Kidney (tissue), 22 donors: ENCODE measurements around the gene CST6. TPM values are rescaled to one million over a fixed set of nuclear protein-coding genes. Genes with fewer than 3 reads are reported as not detected.

Experiments used
- DNase-seq, 5 donors: peaks; one replicate each; pipeline ENCODE4 v3.0.0-alpha.2; 2013 to 2020
- FAIRE-seq: peaks from 2 replicates; lab custom pipeline; 2012; peaks lifted over from hg19 to GRCh38; lab: Jason Lieb, UNC
- H3K27ac ChIP-seq, 2 donors: one replicate each; pipeline ENCODE4 v1.7.0; 2013; ENCODE audit warnings: low read depth in 2 of 2, low read length in 2 of 2, inconsistent platforms in 1 of 2
- H3K27me3 ChIP-seq: one replicate; pipeline ENCODE4 v1.7.1; 2013; ENCODE audit warnings: low read length, inconsistent platforms; ENCODE audit not compliant: control insufficient read depth, insufficient read depth
- H3K36me3 ChIP-seq, 3 donors: one replicate each; pipeline versions ENCODE4 v1.7.0 to v1.7.1; 2013; ENCODE audit warnings: low read length in 3 of 3, control low read depth in 1 of 3, inconsistent platforms in 1 of 3; ENCODE audit not compliant: insufficient read depth in 3 of 3, control insufficient read depth in 2 of 3
- H3K4me1 ChIP-seq, 3 donors: one replicate each; pipeline versions ENCODE4 v1.7.0 to v1.7.1; 2013; ENCODE audit warnings: low read length in 3 of 3, inconsistent platforms in 1 of 3, low read depth in 1 of 3; ENCODE audit not compliant: control insufficient read depth in 2 of 3, insufficient read depth in 2 of 3
- H3K4me3 ChIP-seq, 3 donors: one replicate each; pipeline versions ENCODE4 v1.7.0 to v1.8.1; 2013; ENCODE audit warnings: low read length in 3 of 3, control low read depth in 1 of 3, inconsistent platforms in 1 of 3
- H3K9ac ChIP-seq, 3 donors: one replicate each; pipeline versions ENCODE4 v1.7.0 to v1.7.1; 2013; ENCODE audit warnings: low read length in 3 of 3, control low read depth in 1 of 3, inconsistent platforms in 1 of 3
- H3K9me3 ChIP-seq, 3 donors: one replicate each; pipeline versions ENCODE4 v1.7.0 to v1.7.1; 2013; ENCODE audit warnings: low read length in 3 of 3, control low read depth in 1 of 3, inconsistent platforms in 1 of 3; ENCODE audit not compliant: control insufficient read depth in 2 of 3, insufficient read depth in 1 of 3
- intact Hi-C: fragments of 100-400 bp; cut with DNase I; formaldehyde crosslinking; loops from one replicate; pipeline ENCODE4 v1.11.1; 2022
- long read RNA-seq, 10 donors: library from polyadenylated mRNA in 1 of 10; unstranded in 1 of 10; transcript quantifications; one replicate each; pipeline ENCODE4 v2.0.0 and lab custom pipeline, GENCODE V29; 2021 to 2026
- polyA plus RNA-seq: library from polyadenylated mRNA; stranded (reverse); fragments of 350-450 nt; fragmentation: Illumina TruSeq; extraction: RNeasy Lipid Tissue Mini Kit (QIAGEN cat#74804); gene quantifications from one replicate; pipeline ENCODE4 v1.2.3, GENCODE V29; 2014; ENCODE audit warnings: low read depth, low replicate concordance; ENCODE audit not compliant: insufficient read depth
- total RNA-seq: library from RNA; stranded (reverse); fragmentation: NEBNext Ultra II Directional; extraction: Animal tissue kit (Norgen Biotek cat#: 25700); gene quantifications from one replicate; pipeline ENCODE4 v1.2.1, GENCODE V29; 2021
- TF ChIP-seq, protein P1 (sequence below): IDR thresholded peaks from 3 replicates; pipeline ENCODE4 v1.5.1; 2012; ENCODE audit warnings: mild to moderate bottlenecking, moderate library complexity, borderline replicate concordance; ENCODE audit not compliant: insufficient read depth; ENCODE audit errors: extremely low read depth
- donor health status: control.
- donor health status: control.
- donor health status: control.
- donor health status: control.
- donor health status: control.
- donor health status: DM: yes; HTN: yes; CAD: no.
- donor health status: Normal renal cell carcinoma (clear cell type).

Gene CST6, protein sequence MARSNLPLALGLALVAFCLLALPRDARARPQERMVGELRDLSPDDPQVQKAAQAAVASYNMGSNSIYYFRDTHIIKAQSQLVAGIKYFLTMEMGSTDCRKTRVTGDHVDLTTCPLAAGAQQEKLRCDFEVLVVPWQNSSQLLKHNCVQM
- total RNA-seq, result 5.9 TPM
- 1.2 TPM for polyA plus RNA-seq
- long read RNA-seq, donor 1, result 0 reads
- long read RNA-seq, donor 2, result 0 reads
- long read RNA-seq, donor 3, result 0 reads
- long read RNA-seq, donor 4, result 0 reads
- long read RNA-seq, donor 5, result 0 reads
- long read RNA-seq, donor 6, result 0 reads
- long read RNA-seq, donor 7, partial matches to known transcripts, result 0 of 1 reads
- long read RNA-seq, donor 7, other reads (novel, unspliced or antisense), result 0 of 1 reads
- long read RNA-seq, donor 8, result 0 reads
- long read RNA-seq, donor 9, partial matches to known transcripts, result 0 of 1 reads
- long read RNA-seq, donor 9, other reads (novel, unspliced or antisense), result 0 of 1 reads
- long read RNA-seq, donor 10, result 0 reads

DNA sequence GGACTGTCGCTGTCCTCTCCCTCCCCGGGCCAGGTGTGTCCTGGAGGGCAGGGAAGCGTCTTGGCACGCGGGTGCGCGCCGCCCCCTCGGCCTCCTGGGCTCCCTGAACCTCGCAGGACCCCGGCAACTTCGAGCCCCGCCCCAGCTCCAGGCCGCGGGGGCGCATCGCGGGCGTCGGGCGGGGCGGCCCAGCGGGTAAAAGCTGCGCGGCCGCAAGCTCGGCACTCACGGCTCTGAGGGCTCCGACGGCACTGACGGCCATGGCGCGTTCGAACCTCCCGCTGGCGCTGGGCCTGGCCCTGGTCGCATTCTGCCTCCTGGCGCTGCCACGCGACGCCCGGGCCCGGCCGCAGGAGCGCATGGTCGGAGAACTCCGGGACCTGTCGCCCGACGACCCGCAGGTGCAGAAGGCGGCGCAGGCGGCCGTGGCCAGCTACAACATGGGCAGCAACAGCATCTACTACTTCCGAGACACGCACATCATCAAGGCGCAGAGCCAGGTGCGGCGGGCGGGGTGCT is at the start of gene CST6:
Gene CST6 (plus strand): TSS at position 224 of the 519 bp plus-strand sequence. CDS start 37 bp downstream, at position 261.
- FAIRE-seq (no peak), DNase-seq (peak in 1 of 5 donors; percentile 76)
- H3K4me1 ChIP-seq, result peaks cover 0 to 3% (median 0%) of the 10 kb centered on the region in 3 donors
- no peaks in the 10 kb centered on the region for H3K36me3 ChIP-seq
- H3K27me3 ChIP-seq, result peaks cover 9% of the 10 kb centered on the region
- no peak within 1 kb of the TSS for H3K9ac ChIP-seq
- H3K27ac ChIP-seq, result no peak within 1 kb of the TSS
- H3K4me3 ChIP-seq, result no peak within 1 kb of the TSS
- no peaks in the 10 kb centered on the region for H3K9me3 ChIP-seq
- intact Hi-C loops, result no loop called here
- TF ChIP-seq, protein P1, sequence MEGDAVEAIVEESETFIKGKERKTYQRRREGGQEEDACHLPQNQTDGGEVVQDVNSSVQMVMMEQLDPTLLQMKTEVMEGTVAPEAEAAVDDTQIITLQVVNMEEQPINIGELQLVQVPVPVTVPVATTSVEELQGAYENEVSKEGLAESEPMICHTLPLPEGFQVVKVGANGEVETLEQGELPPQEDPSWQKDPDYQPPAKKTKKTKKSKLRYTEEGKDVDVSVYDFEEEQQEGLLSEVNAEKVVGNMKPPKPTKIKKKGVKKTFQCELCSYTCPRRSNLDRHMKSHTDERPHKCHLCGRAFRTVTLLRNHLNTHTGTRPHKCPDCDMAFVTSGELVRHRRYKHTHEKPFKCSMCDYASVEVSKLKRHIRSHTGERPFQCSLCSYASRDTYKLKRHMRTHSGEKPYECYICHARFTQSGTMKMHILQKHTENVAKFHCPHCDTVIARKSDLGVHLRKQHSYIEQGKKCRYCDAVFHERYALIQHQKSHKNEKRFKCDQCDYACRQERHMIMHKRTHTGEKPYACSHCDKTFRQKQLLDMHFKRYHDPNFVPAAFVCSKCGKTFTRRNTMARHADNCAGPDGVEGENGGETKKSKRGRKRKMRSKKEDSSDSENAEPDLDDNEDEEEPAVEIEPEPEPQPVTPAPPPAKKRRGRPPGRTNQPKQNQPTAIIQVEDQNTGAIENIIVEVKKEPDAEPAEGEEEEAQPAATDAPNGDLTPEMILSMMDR, result no peak

DNA sequence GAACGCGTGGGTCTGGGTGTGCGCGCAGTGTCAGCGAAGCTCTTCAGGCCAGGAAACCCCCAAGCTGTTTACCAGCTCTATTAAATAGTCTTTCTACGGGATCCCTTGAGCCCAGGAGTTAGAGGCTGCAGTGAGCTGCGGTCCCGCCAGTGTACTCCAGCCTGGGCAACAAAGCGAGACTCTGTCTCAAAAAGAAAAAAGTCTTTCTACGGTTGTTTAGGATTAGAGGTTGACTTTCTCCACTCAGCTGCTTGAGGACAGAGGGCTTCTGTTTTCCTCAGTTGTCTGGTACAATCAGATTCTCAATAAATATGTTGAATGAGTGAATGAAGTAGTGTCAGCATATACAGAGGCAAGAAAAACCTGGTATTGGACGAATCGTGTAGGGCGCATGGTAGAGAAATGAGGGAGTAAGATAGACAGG is 49.7 kb upstream of the CST6 start:
- intact Hi-C loops, result no loop called here
- TF ChIP-seq, protein P1, result no peak
- Histone ChIP-seq H3K27ac (no peak overlapping the region), H3K9me3 (no peaks in the 10 kb centered on the region), H3K27me3 (no peaks in the 10 kb centered on the region), H3K4me3 (peak overlapping the region; percentile 78 to 97 (median 91)), H3K9ac (peak overlapping the region; percentile 38 to 93 (median 92)), H3K4me1 (peaks cover 3 to 13% (median 10%) of the 10 kb centered on the region in 3 donors), H3K36me3 (peaks cover 0 to 24% (median 17%) of the 10 kb centered on the region in 3 donors)
- FAIRE-seq (no peak), DNase-seq (no peak)

DNA sequence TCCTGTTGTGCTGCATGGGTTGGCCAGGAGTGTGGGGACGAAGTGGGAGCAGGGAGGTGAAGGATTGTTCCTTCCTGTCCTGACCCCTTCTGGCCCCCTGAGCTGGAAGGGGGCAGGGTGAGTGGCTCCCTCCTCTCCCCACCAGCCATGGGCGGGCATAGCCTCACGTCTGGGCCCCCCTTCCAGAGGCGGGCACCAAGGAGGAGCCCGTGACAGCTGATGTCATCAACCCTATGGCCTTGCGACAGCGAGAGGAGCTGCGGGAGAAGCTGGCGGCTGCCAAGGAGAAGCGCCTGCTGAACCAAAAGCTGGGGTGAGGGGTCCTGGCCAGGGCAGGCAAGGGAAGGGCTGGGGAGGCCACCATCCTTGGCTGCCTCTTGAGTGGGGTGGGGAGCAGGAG is 46.9 kb upstream of the CST6 start:
- H3K9me3 ChIP-seq, result no peaks in the 10 kb centered on the region
- H3K4me1 ChIP-seq, result peaks cover 3 to 15% (median 10%) of the 10 kb centered on the region in 3 donors
- no peak overlapping the region for H3K4me3 ChIP-seq
- intact Hi-C loops, result no loop called here
- no peaks in the 10 kb centered on the region for H3K27me3 ChIP-seq
- TF ChIP-seq, protein P1, result no peak
- H3K36me3 ChIP-seq, result peaks cover 0 to 31% (median 25%) of the 10 kb centered on the region in 3 donors
- no peak overlapping the region for H3K9ac ChIP-seq
- no peak overlapping the region for H3K27ac ChIP-seq
- DNase-seq (no peak), FAIRE-seq (no peak)
